LHCN-M2 (cell line): ENCODE data around the gene DNAJC15. TPM values are rescaled to one million over a fixed set of nuclear protein-coding genes. Genes with fewer than 3 reads are reported as not detected.

Experiments used
- DNase-seq: peaks from one replicate; pipeline ENCODE4 v3.0.0-alpha.2; 2012; ENCODE audit warnings: low read depth
- total RNA-seq: library from RNA; depleted of rRNA; stranded (reverse); fragments of >200 nt; gene quantifications from 2 replicates; pipeline ENCODE4 v1.2.3, GENCODE V29; 2014

The DNAJC15 gene
- total RNA-seq, 1 experiment from 2014 or later = 9.8 TPM

- DNase-seq = no peak
Measured at GRCh38 chr13:43083750-43084149, 60.4 kb downstream of the DNAJC15 start.

- peak; percentile 43 for DNase-seq
Measured at GRCh38 chr13:43085545-43085944, 62.2 kb downstream of the DNAJC15 start.

- DNase-seq = no peak
Measured at GRCh38 chr13:43086181-43086580, 62.8 kb downstream of the DNAJC15 start.

- DNase-seq = peak; percentile 43
Measured at GRCh38 chr13:43088093-43088511, 64.7 kb downstream of the DNAJC15 start.

GRCh38 chr13:43089912-43090498 is 66.6 kb downstream of the DNAJC15 start:
- no peak for DNase-seq

GRCh38 chr13:43094901-43095300 is 71.5 kb downstream of the DNAJC15 start:
- DNase-seq = peak; percentile 14

- no peak for DNase-seq
Measured at GRCh38 chr13:43095771-43096719, 72.7 kb downstream of the DNAJC15 start.

- no peak for DNase-seq
Measured at GRCh38 chr13:43100667-43101066, 77.3 kb downstream of the DNAJC15 start.

- DNase-seq = no peak
Measured at GRCh38 chr13:43102304-43102703, 78.9 kb downstream of the DNAJC15 start.

GRCh38 chr13:43107780-43108179 is 84.4 kb downstream of the DNAJC15 start:
- DNase-seq = peak; percentile 33

GRCh38 chr13:43110036-43110435 is 86.7 kb downstream of the DNAJC15 start:
- DNase-seq = no peak

GRCh38 chr13:43110658-43111057 is 87.3 kb downstream of the DNAJC15 start:
- no peak for DNase-seq

- DNase-seq = no peak
Measured at GRCh38 chr13:43111559-43112400, 88.4 kb downstream of the DNAJC15 start.

- no peak for DNase-seq
Measured at GRCh38 chr13:43113603-43114002, 90.2 kb downstream of the DNAJC15 start.

- DNase-seq = no peak
Measured at GRCh38 chr13:43114504-43114903, 91.1 kb downstream of the DNAJC15 start.

- DNase-seq = no peak
Measured at GRCh38 chr13:43115141-43115540, 91.8 kb downstream of the DNAJC15 start.

- no peak for DNase-seq
Measured at GRCh38 chr13:43116242-43116641, 92.9 kb downstream of the DNAJC15 start.

- DNase-seq = no peak
Measured at GRCh38 chr13:43118521-43118920, 95.1 kb downstream of the DNAJC15 start.

GRCh38 chr13:43119206-43119605 is 95.8 kb downstream of the DNAJC15 start:
- no peak for DNase-seq

- DNase-seq = no peak
Measured at GRCh38 chr13:43122791-43123190, 99.4 kb downstream of the DNAJC15 start.

- no peak for DNase-seq
Measured at GRCh38 chr13:43123856-43124255, 100.5 kb downstream of the DNAJC15 start.

GRCh38 chr13:43124490-43124889 is 101.1 kb downstream of the DNAJC15 start:
- no peak for DNase-seq
